Tibial nerve (tissue), 4 donors: ENCODE measurements around the gene ELF2.

Experiments
- EP300 ChIP-seq, 2 donors: sonication (generic); formaldehyde crosslinking; IDR thresholded peaks; one replicate each; pipeline ENCODE4 v1.6.1; 2017; ENCODE audit warnings: antibody characterized with exemption in 2 of 2, mild to moderate bottlenecking in 1 of 2
- POLR2A ChIP-seq, 2 donors: fragments of 450-650 bp; IDR thresholded peaks; one replicate each; pipeline ENCODE4 v1.6.1; 2017; ENCODE audit warnings: antibody characterized with exemption in 2 of 2, mild to moderate bottlenecking in 2 of 2, moderate library complexity in 2 of 2
- TF ChIP-seq, protein P1 (sequence below), 5 experiments: fragments of 200-600 bp in 3 of 5; fragments of 450-650 bp in 2 of 5; sonication (generic) in 3 of 5; IDR thresholded peaks; one replicate each; pipeline ENCODE4 v1.5.1; 2016 to 2019; ENCODE audit warnings: antibody characterized with exemption in 5 of 5, mild to moderate bottlenecking in 3 of 5, moderate library complexity in 2 of 5

GRCh38 chr4:139184129-139184528, 7.1 kb upstream of the ELF2 start:
- TF ChIP-seq, protein P1, sequence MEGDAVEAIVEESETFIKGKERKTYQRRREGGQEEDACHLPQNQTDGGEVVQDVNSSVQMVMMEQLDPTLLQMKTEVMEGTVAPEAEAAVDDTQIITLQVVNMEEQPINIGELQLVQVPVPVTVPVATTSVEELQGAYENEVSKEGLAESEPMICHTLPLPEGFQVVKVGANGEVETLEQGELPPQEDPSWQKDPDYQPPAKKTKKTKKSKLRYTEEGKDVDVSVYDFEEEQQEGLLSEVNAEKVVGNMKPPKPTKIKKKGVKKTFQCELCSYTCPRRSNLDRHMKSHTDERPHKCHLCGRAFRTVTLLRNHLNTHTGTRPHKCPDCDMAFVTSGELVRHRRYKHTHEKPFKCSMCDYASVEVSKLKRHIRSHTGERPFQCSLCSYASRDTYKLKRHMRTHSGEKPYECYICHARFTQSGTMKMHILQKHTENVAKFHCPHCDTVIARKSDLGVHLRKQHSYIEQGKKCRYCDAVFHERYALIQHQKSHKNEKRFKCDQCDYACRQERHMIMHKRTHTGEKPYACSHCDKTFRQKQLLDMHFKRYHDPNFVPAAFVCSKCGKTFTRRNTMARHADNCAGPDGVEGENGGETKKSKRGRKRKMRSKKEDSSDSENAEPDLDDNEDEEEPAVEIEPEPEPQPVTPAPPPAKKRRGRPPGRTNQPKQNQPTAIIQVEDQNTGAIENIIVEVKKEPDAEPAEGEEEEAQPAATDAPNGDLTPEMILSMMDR (IDR thresholded peaks at IDR 0.05) = no peak
- TF ChIP-seq POLR2A (IDR thresholded peaks at IDR 0.05) (no peak), EP300 (IDR thresholded peaks at IDR 0.05) (no peak)
